Measurements from ENCODE around the gene MOV10L1.

Gene MOV10L1

DNA sequence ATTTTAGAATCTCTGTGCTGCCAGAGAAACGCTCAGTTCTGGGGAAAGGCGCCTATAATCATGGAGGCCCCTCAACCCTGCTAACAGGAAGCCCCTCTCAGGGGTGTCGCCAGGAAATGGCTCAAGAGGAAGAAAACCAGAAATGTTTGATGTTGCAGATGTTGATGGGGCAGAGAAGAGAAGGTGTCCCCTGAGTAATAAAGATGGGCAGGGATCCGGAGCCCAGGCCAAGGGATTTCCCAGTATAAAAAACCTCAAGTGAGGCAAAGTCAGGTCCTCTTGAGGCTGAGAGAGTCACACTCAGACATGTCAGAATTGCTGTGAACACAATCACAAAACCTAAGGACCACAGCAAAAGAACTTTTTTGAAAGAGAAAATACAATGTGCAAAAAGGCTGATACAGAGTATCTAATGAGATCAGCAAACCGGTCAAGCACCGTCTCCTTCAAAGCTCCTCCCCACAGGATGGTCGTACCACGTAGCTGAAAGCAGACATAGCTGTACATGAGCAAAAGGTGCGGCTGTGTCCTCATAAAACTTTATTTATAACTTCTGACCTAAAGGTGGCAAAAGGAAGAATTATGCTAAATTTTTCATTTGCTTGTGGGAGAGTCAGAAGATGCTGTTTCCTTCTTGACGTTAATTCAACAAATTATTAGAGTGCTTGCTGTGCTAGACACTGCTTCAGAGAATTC lies 12.2 kb downstream of the MOV10L1 start:
- no peak for DNase-seq (ENCODE audit: low read depth in 1 of 2, low spot score in 1 of 2)

DNA sequence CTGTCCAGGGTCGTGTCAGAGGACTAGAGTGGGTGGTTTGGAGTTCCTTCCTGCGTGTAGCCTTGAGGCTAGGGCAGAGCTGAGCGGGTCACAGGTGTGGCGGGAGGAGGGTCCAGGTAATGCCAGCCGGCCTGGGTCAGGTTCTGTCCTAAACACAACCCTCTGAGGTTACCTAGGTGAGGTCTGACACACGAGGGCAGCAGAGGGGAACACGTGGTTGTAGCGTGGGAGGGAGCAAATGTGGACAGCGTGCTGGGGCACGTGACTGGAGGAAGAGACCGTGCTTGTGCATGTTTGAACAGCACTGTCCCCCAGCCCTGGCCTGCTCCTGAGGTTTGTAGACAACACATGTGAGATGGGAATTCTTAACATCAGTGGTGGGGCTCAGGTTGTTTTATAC lies 13.1 kb downstream of the MOV10L1 start:
- DNase-seq (ENCODE audit: low read depth in 1 of 2, low spot score in 1 of 2): no peak

DNA sequence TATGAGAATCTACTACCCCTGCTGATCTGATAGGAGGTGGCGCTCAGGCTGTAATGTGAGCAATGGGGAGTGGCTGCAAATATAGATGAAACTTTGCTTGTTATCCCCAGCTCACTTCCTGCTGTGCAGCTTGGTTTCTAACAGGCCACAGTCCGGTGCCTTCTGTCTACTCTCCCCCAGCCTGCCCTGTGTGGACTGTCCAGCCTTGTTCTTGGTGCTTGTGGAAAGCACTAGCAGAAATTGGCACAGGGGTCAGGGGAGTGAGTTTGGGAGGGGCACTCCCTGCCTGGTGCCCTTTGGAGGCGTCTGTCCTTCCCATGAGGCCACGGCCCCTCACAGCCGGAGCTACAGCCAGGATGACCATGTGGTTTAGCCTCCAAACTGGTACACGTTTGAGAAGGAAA lies 14.3 kb downstream of the MOV10L1 start:
- DNase-seq (ENCODE audit: low read depth in 1 of 2, low spot score in 1 of 2): no peak

DNA sequence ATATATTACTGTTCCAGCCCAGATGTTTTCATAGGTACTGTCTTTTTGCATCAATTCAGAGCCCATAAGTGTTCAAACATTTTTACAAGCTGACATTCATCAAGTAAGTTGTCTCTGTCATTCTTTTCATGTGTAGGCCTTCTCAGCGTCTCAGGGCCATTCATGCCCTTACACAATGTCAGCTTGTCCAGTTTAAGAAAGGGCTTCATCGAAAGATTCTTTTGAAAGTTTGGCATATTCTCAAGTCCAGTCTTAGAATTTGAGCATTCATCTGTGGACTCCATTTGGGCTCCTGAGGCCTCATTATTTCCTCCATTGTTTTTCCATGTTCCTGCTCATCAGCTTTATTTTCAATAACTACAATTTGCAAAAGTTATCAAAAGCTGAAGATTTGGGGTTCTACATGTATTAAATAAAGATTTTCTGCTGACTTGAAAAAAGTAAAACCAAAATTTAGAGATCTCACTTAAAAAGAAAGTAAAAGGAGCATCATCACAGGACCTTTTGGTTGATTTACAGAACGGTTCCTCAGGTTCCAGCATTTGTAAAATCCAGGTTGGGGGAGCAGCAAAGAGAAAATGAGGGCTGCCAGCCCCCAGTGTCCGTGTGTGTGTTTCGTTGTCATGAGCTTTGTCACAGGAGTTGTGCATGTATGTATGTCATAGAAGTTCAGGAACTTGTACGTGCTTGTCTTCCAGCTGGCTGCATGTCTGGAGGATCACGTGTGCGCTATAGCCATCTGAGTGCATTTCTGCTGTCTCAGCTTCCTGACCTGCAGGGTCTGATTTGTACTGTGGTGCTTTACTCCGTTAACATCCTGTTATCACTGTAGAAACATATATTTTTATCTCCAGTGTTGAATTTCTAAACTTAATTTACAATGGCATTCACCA lies 15.6 kb downstream of the MOV10L1 start:
- no peak for DNase-seq (ENCODE audit: low read depth in 1 of 2, low spot score in 1 of 2)

DNA sequence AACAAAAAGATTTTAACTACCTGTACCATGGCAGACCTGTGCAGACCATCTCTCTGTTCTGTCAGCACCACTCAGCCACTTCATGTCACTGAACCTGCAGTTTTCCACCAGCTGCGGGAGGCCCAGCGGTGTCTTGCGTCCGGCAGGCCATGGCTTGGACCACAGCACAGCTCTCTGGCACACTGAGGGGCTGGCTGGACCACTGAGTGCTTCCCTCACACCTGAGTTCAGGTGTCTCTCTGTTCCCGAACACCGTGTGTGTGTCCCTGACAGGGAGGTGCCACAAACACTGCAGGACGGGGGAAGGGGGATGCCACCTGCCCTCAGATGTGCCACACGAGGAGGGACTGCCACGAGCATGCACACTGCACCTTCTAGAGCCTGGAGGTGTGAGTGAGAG lies 17.7 kb downstream of the MOV10L1 start:
- DNase-seq (ENCODE audit: low read depth in 1 of 2, low spot score in 1 of 2): no peak

DNA sequence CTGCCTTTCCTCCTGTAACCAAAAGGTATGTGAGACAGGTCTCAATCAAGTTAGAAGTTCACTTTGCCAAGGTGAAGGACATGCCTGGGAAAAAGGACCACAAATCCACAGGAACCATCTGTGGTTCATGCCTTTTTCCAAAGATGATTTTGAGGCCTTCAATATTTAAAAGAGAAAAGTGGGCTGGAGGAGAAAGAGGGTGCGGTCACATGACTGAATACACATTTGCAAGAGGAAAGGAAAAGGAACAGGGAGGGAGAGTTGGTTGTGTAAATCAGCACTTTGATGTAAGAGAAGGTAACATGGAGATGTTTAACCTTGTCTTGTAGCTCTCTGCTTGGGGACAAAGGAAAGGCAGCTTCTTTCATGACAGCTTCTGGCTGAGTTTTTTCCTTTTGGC lies 21.2 kb downstream of the MOV10L1 start:
- DNase-seq (ENCODE audit: low read depth in 1 of 2, low spot score in 1 of 2): no peak

DNA sequence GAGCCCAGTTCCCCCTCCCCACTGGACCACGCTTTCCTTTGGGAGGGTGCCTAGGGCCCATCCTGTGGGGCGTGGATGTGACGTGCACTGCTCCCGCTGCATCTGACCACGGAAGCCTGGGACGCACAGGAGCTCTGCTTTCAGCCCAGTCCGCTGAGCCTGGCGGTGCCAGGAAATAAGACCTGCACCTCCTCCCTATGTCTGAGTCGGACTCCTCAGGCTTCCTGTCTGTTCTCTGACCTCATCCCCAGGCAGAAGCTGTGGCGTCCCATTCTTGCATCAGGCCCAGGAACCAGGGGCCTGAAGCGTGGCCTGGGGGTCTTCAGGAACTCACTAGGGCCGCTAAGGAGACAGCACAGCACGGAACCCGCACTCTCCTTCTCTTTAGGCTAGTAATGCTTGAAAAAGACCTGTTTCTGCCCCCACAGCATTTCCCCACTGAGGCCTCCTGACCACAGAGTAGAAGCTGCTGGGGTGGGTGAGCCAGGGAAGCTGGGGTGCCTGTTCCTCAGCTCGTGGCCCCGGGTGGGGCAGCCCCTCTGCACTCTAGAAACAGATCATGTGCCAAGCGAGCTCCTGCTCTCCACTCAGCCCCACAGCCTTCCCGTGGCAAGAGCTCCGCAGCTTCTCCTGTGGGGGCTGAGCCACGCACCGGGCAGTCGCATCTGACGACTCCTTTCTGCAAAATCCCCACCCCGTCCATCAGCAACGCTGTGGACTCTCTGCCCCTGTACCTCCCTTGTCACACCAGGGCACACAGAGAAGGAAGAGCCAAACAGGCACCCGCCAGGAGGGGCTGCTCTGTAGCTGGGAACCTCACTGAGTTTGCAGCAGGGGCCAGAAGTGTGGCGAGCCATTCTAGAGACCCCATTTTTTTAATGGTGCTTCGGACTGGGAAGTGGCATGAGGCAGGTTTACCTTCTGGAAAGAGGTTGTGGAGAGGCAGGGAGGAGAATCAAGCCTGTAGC lies 22.6 kb downstream of the MOV10L1 start:
- DNase-seq (ENCODE audit: low read depth in 1 of 2, low spot score in 1 of 2): no peak

DNA sequence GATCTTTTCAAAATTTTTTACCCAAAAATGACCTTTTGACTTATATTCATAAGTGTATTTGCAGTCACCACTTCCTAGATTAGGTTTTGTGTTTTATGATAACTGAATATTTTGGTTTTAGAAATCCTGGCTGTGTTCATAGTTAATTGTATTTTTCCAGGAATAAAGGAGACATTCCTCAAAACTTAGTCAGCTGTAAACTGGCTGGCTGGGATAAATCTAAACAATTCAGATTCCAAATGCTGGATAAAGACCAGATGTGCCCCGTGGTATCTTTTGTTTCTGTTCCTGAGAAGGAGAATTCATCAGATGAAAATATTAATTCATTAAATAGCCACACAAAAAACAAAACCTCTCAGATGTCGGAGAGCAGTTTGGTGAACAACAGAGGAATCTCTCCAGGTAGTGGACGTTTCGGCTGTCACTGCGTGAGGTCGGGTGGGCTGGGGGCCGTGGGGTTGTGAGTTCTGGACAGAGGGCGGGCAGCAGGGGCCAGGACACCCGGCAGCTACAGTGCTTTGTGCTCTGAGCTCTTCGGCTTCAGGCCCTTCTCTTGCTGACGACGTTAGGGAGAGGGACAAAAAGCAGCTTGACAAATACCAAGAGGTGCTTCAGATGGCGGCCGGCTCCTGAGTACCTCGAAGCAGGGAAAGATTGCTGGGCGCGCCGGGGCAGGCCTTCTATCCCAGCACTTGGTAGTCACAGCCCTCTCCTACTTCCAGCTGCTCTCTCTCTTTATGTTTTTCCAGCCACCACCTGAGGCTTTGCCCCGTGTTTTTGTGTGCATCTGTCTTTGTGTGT lies 24.6 kb downstream of the MOV10L1 start:
- no peak for DNase-seq (ENCODE audit: low read depth in 1 of 2, low spot score in 1 of 2)

DNA sequence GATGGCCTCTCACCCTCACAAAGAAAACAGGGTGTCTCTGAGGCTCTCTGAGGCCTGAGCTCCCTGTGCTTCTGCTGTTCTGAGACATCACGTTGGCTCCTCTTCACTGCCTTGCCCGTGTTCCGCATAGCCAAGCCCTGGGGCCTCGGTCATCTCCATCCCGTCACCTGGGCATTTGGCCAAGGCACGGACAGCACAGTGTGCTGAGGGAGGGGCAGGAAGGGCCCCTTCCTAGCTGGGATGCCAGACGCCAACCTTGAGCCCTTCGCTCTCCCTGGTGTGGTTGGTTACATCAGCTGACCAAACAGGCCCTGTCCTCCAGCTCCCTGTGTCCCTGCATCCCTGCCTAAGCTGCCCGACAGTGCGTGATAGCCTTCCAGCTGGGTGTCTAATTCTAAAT lies 25.9 kb downstream of the MOV10L1 start:
- DNase-seq (ENCODE audit: low read depth in 1 of 2, low spot score in 1 of 2): no peak

DNA sequence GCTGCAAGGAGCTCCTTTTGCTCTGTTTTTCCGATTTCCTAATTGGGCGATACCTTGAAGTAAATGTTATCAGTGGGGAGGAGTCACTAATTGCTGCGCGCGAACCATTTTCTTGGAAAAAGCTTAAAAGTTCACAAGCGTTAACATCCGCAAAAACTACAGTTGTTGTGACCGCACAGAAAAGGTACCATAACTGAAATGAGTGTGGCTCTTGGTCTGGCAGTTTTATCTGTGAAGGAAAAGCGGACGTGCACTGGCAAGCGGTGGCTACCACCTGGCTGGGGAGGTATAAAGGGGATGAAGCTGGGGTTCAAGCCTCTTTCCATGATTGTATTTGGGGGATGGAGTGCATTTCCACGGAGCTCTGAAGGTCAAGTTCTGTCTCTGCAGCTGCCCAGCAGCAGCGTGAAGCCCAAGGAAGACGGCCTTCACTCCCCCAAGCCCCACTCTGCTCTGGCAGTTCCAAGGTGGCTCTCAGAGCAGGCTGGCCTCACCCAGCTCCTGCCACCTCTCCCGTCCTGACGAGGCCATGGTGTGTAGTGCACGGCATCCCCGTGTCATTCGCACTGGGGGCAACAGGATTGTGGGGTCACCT lies 27.5 kb downstream of the MOV10L1 start:
- no peak for DNase-seq (ENCODE audit: low read depth in 1 of 2, low spot score in 1 of 2)

DNA sequence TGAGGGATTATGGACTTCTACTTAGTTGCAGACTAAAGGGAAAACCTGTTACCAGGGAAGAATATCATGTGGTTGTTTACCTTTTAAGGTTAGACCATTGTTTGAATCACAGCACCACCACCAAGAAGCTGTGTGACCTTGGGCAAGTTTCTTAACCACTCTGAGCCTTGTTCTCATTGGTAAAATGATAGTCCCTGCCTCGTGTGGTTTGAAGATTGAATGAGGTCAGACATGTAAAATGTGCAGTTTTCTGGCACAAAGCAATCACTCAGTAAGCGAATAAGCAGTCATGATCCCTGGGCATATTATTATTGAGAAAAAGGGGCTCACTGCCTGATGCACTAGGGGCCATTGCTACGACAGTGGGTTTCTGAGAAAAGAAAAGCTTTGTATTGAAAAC lies 28.3 kb downstream of the MOV10L1 start:
- DNase-seq (ENCODE audit: low read depth in 1 of 2, low spot score in 1 of 2): no peak

DNA sequence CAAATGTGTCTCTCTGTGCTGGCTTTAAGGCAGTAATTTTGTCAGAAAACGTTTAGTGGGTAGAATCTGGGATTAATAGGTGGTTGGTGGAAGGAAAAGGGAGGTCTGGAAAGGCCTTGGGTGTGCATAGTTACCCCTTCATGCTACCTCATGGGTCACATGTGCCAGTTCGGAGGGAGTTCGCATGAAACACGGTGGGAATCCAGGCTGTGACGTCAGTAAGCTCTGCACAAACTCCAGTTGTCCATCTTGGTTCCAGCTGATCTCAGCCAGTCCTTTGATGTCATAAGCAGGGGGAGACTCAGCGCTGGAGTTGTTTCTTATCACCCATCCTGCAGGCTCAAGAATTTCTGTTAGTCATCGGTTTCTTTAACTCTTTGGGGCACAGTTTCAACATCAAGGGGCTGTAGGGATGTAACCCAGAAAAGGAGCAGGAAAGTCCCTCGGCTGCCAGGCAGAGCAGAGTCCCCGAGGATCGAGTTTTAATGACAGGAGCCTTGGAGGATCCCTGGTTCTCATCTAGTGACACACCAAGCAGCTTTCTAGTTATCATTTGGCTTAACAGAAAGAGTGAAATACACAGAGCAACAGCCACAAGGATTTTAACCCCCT lies 28.9 kb downstream of the MOV10L1 start:
- no peak for DNase-seq (ENCODE audit: low read depth in 1 of 2, low spot score in 1 of 2)

DNA sequence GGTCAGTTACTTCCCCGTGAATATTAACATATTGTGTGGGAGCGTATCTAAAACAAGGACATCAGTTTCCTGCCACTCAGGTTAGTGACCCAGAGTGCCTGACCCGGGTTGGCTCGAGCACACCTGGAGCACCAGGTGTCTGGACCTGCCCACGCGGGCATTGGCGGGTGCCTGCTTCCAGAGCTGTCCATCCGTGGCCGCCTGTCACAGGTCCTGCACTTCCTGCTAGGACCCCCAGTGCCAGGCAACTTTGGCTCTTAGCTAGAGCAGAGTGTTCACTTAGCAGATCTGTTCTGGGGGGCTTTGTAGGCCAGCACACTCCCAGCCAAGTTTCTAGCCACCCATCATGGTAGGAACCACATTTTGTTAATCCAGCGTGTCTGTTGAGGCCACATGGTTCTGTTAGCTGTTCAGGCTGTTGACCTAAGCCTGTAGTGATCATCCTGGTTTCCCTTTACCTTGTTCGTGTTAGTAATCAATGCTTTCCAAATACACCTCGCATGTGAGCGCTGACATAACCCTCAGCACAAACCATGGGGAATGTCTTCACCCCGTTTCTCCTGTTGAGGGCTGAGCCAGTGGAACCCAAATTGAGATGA lies 29.5 kb downstream of the MOV10L1 start:
- no peak for DNase-seq (ENCODE audit: low read depth in 1 of 2, low spot score in 1 of 2)

DNA sequence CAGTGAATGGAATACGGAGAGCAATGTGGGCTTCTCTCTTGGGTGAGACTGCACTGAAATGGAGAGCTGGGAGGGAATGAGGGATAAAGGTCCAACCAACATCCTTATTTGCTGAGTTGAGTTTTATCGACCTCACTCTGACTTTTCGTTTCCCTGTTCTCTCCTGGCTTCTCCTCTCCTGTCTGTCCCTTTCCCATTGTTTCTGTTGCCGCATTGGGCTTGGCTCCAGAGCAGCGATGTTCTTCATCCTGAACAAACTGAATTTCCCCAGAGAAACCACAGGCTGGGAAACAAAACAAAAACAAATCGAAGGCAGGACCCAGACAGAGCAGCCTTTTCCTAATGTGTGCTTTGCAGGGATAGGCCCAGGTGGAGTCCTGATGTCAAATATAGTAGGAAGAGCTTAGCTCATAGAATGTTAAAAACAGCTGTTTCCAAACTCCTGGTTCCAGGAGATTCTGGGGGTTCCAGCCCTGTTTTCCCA lies 30.0 kb downstream of the MOV10L1 start:
- DNase-seq (ENCODE audit: low read depth in 1 of 2, low spot score in 1 of 2): no peak

DNA sequence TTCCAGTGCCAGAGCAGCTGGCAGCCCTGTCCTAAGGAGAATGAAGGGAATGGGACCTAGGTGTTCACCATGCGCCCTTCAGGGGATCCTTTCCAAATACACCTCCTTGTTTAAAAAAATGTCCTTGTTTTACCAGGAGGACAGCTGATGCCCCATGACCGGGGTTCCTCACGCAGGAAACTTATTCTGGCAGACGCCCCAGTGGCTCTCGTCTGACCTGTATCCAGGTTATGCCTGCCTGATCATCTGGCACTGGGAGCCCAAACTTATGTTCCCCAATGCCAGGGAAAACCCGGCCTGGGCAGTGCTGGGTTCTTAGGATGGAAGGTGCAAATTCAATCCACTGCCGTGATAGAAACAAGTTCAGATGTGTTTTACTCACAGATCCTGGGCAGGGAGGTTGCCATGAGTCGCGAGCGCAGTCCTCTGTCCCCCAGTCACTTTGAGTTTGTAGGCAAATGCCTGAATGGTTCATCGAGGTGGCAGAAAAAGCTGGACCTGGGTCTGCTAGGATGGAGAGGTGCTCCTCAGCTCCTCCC lies 31.5 kb downstream of the MOV10L1 start:
- DNase-seq (ENCODE audit: low read depth in 1 of 2, low spot score in 1 of 2): no peak

DNA sequence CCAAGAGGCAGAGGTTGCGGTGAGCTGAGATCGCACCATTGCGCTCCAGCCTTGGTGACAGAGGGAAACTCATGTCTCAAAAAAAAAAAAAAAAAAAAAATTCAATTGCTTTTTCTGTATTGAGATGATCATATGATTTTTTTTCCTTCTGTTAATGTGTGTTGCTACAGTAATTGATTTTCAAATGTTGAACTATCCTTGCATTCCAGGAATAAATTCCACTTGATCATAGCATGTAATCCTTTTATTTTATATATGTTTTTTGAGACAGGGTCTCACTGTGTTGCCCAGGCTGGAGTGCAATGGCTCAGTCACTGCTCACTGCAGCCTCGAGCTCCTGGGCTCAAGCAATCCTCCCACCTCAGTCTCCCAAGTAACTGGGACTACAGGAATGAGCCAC lies 33.3 kb downstream of the MOV10L1 start:
- no peak for DNase-seq (ENCODE audit: low read depth in 1 of 2, low spot score in 1 of 2)

DNA sequence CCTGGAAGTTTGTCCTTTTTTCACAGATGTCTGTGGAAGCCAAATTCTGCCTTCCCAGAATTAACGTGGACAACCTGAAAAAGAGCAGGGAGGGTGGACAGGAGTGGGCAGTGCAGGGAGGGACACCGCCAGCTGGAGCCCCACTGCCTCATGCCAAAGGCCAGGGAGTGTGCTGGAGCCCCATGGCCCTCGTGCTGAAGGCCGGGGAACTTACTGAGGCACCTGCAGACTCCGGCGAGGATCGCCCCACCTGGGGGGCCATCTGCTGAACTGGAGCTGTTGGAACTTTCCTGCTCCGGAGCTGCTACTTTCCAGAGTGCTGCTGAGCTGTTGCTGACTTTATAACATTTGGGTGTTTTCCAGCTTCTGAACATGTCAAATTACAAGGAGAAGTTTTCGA lies 35.2 kb downstream of the MOV10L1 start:
- DNase-seq (ENCODE audit: low read depth in 1 of 2, low spot score in 1 of 2): no peak

DNA sequence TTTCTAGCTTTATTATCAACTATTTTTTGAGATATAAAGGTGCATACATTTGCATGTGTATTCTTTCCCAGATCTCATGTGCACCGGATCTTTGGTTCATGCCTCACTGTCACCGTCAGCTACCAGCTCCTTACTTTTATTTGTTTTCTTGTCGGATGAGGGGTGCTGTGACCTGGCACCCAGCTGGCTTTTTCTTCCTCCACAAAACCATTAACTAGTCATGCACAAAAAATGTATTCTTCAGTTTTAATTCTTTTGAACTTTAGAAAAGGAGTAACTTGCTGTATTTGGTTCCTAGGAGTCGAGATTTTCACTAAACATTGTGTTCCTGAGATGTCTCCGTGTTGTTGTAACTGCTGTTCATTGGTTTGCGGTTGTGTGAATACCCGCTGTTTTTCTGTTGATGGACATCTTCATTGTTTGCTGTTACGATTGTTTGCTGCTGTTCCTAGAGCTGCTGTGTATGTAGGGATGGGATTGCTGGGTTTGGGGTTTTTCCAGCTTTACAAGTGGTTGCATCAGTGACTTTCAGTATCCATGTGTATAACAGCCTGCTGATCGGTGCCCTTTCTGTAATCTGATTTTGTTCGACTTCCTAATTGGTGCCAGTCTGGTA lies 39.4 kb downstream of the MOV10L1 start:
- no peak for DNase-seq (ENCODE audit: low read depth in 1 of 2, low spot score in 1 of 2)

DNA sequence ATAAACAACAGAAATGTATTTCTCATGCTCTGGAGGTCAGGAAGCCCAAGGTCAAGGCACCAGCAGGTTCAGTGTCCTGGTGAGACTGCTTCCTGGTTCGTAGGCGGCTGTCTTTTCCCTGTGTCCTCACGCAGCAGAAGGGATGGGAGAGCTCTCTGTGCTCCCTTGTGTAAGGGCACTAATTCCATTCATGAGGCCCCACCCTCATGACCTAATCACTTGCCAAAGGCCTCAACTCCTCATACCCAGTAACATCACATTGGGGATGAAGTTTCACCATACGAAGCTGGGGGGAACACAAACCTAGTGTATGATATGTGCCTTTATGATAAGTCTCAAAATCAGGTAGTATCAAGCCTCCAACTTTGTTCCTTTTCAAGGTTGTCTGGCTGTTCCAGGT lies 42.1 kb downstream of the MOV10L1 start:
- DNase-seq (ENCODE audit: low read depth in 1 of 2, low spot score in 1 of 2): no peak

All from activated T-helper 1 cell treated with anti-CD3 and anti-CD28 coated beads, Interleukin-2, amount 50 U/mL, for 16 hours (primary cell).